Mammary microvascular endothelial cell (primary cell): ENCODE results near the gene ADGRL2. TPM values are rescaled to one million over a fixed set of nuclear protein-coding genes. Genes with fewer than 3 reads are reported as not detected.

Experiments
- total RNA-seq: library from RNA; depleted of rRNA; stranded (reverse); fragments of >200 nt; gene quantifications from 2 replicates; pipeline ENCODE4 v1.2.3, GENCODE V29; 2015

The ADGRL2 gene
- 48.6 and 57.7 TPM in 2 replicates for total RNA-seq

GRCh38 chr1:81800695-81801650 lies at the start of gene ADGRL2:
TSS of gene ADGRL2 (plus strand) at chr1:81800934. CDS start at chr1:81836985, 36,051 bp downstream.

